NCI-H774 (cell line): Measurements from ENCODE around the gene POU2AF2.
"Not testable (repeated sequence)": the region's sequence is repeated elsewhere in the genome, so short reads cannot be mapped to it uniquely, and the experiment has no call there.

ENCODE experiments used
- DNase-seq: peaks from one replicate; lab custom pipeline; 2025; lab: John Stamatoyannopoulos, UW

The POU2AF2 gene

DNA sequence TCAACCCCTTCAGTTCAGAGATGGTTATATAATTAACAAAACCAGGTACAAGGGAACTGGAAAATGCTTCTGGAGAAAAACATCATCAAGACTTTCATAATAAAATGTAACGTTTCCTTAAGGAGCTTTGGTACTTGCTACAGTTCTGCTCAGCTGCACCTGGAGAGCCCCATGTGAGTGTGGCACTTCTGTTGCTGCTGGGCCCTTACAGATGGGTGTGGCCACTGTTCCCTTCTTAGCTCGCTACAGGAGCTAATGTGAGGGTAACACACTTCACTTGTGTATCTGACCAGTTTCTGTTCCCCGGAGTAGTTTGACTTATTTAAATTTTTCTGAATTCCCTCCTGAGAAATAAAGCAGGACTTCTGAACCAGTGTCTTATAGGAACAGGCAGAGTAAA is 56.8 kb downstream of the POU2AF2 start:
- no peak for DNase-seq

DNA sequence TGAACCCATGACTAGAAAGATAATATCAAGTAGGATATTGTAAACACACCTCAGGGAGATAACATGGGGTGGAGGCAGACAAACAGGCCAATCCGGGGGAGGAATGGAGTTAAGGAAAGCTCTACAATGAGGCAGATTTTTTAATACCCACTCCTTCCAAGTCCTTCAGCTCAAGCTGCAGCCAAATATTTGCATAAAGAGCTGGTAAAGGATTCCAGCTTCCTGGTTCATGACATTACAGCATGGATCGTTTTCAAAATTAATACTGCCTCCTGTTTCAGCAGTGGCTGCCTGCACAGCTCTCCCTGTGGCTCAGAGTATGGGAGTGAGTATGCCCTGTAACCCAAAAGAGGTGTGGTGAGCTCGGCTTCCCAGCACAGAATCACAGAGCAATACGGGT is 57.9 kb downstream of the POU2AF2 start:
- DNase-seq, result peak; percentile 44

DNA sequence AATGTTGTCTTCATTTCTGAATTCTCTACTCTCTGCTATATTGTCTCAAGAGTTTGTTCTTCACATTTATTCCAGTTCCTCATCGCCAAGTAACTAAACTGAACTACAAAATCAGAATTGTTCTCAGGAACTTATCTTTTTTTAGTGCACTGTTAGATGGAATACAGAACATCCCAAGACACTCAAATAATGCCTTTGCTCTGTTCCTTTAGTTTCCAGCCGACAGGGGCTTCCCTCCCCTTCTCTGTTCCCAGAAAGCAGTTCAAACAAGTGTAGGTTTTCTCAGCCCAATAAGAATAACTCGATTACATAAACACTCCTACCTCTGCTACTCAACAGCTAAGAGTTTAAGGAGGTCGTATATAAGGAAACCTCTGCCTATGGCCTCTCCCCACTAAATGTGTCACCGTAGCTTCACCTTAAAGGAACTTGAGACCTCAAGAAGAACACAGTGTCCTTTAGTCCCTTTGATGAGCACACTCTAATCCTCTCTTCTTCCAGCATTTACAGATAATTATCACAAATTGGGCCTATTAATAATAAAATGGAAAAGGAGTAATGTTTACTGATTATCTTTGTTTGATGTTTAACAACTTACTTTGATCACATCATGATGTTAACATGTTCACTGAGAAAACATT is 59.8 kb downstream of the POU2AF2 start:
- DNase-seq, result no peak

DNA sequence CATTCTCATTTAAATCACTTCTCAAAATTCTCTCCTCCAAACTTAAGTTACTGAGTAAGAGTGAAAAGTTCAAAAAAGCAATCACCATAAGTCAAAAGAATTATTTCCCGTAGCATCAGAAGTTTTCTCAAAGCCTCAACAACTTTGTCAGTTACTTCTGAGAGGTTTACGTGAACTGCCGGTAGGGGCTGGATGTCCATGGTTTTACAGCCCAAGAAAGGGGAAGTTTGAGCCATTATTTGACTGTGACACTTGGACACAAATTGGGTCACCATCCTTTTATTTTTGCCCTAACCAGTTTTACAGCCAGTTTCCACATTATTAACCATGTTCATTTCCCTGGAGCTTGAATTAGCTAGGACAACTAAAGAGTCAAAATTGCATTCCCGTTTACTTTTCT is 60.4 kb downstream of the POU2AF2 start:
- no peak for DNase-seq

DNA sequence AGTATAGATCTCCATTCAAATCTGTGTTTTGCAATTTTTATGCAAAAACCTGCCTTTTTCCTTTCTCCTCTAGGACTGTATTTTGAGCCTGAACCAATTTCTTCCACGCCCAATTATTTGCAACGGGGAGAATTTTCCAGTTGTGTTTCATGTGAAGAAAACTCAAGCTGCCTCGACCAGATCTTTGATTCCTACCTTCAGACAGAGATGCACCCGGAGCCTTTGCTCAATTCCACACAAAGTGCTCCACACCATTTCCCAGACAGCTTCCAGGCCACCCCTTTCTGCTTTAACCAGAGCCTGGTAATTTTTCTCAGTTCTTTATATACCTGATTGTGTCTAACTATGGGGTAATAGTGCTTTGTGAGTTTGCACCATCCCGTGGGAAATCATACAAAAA is 60.8 kb downstream of the POU2AF2 start:
- no peak for DNase-seq

DNA sequence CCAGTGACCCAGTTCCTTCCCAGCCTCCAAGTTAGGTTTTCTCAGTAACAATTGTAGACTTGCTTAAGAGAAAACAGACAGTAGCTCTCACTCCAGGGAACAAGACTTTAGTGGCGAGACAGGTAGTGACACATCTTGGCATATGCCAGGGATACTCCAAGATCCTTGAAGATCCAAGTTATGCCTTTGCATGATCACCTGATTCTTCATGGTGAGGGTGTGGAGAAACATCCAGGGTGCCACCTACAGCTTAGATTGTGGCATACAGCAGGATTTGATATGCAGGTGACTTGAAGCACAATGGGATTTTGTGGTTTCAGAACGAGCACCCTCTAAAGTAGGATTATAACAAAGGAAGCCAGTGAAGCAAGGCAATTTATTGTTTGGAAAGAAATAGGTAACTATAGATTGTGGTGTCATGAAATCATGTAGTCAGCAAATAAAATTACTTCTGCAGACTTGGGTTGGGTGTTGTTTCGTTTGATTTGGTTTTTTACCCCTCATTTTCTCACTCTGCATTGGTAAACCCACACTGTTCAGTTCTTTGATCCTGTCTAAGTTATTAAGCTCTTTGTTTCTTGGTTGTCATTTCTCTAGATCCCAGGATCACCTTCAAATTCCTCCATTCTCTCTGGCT is 62.1 kb downstream of the POU2AF2 start:
- DNase-seq, result no peak

DNA sequence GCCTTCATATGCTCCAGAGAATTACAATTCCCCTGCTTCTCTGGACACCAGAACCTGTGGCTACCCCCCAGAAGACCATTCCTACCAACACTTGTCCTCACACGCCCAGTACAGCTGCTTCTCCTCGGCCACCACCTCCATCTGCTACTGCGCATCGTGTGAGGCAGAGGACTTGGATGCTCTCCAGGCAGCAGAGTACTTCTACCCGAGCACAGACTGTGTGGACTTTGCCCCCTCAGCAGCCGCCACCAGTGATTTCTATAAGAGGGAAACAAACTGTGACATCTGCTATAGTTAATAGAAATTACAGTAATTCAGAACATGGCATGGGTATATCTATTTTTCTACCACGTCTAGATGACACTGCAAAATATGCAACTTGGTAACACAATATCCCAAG is 62.6 kb downstream of the POU2AF2 start:
- peak; percentile 25 for DNase-seq

DNA sequence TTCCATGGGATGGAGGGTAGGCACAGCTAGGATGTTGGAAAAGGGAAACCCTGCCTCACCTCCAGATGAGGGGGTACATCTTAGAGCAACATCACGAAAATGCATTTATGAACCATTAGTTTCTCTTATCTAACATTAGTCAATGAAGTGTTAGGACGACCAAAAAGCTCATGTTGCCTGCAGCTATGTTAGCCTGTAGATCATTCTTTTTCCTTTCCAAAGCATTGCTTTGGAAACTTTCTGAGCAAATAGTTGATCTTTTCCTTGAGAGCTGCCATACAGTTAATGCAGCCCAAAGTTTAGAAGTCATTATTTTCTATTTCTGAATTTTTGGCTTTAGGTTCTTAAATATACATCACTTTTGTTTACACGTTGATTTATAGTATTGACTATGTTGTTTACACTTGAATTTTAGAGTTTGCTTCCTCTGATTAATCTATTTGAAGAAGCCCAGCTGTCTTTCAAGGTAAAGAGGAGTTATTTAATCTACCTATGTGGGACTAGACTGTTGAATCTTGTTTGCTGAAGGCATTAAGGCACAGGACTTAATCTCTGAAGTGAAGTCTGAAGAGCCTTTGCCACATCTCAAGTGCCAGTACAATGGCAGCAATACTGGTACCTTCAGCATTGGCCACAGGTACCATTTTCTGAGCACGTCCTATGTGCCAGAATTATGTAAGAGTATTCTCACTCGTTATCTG is 63.8 kb downstream of the POU2AF2 start:
- DNase-seq, result no peak

DNA sequence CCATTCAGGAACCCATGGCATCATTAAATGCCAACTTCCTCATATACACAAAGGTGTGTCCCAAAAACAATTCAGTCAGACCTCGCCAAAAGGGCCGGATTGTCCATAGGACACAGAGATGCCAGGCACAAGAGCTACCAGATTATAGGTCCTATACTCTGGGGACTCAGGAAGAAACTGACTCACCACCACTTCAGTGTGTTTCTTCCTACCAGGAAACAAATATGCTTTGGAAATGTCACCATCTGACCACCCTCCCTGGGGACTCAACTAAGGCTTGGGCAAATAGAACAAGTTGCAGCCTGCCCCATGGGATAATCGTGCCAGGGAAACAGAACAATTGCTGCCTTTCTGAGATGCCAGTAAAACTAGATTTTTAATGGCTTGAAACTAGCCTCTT is 64.6 kb downstream of the POU2AF2 start:
- DNase-seq, result peak; percentile 56

DNA sequence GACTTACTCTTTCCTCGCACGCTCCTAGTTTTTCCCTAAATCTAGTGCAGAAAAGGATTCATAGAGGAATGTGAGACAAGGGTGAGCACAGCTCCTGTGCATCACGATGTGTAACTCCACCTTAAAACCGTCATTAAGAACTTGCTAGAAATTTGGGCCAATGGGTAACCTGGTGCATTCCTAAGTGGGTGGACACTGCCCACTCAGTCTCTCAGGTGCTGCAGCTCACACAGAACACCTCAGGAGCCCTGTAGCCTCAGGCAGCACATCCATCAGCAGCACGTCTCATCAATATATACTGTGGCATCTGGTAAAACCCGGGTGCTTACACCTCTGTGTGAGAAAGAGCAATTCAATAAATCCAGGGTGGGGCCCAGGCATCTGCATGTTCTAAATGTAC is 65.2 kb downstream of the POU2AF2 start:
- no peak for DNase-seq

DNA sequence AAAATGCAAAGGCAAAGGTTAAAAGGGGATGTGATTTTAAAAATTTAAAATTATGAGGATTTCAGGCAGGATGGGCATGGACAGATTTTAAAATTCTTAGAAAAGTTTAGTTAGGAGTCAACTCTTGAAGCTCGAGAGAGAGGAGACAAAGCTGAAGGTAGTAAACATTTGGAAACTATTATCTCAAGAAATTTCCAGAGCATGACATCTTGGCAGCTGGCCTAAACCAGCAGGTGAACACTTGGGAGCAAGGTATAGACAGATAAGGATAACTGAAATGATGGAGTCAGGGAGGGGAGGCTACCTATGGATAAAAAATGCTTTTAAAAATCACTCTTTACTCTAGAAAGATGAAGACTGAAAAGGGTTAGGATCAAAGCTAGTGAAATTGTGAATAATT is 66.6 kb downstream of the POU2AF2 start:
- DNase-seq, result no peak

DNA sequence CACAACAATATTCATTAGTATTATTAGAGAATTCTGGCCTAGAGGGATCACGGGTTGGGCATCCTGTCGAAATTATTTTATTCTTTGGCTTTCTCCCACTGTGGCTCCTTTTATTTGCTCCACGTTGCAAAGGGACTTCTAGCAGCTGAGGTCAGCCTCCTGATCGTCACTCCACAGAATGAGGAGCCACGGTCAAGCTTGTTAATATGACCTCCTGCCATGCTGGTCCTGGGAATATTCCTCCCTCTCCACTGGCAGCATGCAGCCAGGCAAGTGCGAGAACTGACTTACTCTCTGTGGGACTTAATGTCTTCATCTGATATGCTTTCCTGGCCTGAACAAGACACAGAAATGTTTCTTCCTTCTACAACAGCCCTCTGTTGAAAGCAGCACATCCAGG is 73.8 kb downstream of the POU2AF2 start:
- no peak for DNase-seq

DNA sequence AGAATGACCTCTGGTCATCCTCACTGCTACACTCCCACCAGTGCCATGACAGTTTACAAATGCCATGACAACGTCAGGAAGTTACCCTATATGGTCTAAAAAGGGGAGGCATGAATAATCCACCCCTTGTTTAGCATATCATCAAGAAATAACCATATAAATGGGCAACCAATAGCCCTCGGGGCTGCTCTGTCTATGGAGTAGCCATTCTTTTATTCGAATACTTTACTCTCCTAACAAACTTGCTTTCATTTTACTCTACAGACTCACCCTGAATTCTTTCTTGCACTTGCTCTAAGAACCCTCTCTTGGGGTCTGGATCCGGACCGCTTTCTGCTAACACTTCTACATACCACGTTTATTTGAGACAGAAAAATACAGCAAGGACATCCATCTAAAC is 74.7 kb downstream of the POU2AF2 start:
- not testable (repeated sequence) for DNase-seq

DNA sequence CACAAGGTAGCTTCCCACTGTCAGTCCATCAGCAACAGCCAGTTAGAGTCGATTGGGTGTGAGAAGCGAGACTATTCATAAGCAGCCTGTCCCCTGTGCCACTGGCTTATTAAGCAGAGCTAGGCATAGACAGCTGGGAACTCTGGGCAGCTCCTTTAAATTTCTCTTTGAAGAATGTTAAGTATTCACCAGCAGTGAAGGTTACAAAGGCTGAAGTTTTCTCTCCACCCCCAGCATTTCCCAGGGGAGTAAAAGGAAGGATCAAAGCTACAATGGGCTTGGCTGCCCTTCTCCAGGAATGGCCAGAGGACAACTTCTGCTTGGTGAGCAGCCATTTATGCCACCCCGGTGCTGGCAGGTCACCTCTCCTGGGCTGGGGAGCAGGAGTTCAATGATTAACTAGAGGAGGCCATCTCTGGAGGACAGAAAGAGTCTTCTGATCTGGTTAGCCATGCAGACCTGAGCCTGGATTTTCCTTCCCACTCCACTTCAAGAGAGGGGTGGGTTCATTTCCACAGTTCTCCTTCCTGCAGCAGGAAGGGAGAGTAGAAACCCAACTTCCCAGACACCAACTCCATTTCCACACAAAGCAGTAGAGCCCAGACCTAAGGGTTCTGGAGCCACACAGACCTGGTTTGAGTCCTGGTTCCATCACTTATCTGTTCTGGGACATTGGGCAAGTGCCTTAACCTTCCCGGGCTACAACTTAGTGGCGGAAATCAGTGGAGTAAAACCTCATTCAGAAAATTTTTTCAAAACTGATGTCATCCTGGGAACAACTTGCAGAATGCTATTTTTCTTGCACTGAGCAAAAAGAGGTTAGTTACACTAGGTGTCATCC is 75.4 kb downstream of the POU2AF2 start:
- DNase-seq, result no peak

DNA sequence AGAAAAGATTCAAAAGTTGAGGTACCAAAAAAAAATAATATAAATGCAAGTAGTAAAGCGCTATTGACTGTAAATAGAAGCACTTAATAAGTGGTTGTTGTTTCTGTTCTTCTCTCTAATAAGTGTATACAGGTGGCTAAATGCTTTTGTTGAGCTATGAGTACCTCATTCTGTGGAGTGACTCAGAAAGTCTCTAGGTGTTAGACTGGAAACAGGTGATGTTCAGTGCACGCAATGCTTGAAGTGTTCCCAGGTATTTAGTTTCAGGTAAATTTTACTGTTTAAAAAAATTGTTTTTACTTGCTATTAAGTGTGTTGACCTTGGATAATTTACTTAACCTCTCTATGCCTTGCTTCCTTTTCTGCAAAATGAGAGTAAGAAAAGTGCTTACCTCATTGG is 77.0 kb downstream of the POU2AF2 start:
- DNase-seq, result peak; percentile 35

DNA sequence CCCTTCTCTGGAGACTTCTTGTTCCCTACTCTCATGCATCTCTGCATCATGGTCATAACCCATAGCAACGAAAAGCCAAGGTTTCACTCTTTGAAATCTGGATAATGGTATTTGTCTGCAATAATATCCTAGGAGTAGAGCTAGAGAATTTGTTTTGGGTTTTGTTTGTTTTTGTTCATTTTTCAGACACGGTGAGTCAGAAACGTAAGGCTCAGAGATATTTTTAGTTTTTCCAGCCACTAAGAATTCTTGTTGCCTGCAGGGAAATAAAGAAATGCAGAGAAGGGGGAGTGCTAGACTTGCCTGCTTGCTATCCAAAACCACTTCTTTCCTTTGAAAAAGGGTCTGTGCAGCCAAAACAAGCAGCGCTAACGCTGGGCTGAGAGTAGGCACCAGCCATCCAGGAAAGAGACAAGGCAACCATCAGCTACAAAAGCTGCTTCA is 78.8 kb downstream of the POU2AF2 start:
- DNase-seq, result no peak

DNA sequence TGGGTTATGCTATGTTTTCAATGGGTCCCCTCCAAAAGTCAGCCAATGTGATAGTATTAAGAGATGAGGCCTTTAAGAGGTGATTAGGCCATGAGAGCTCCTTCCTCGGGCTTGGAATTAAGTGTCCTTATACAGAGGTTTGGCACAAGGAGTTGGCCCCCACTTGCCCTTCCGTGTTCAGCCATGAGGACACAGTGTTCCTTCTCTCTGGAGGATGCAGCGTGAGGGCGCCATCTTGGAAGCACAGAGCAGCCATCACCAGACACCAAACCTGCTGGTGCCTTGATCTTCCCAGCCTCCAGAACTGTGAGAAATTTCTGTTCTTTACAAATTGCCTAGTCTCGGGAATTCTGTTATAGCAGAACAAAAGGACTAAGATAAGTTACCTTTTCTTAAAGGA is 79.7 kb downstream of the POU2AF2 start:
- no peak for DNase-seq

DNA sequence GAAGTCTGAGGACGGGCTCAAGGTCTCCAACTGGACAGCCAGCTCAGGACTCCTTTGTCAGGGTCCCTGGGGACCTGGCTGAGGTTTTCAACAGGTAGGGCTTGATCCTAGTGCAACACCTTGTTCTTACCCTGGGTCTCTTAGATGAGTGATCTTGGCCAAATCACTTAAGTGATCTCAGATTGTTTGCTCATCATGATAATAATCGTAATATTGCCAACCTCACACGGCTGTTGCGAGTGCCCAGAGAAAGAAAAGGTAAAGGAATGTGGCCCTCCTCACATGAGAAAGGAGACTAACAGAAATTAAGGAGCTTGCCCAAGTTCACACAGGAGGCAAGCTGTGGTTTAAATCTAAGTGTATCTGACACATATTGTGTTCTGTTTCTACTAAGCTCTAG is 81.3 kb downstream of the POU2AF2 start:
- no peak for DNase-seq

DNA sequence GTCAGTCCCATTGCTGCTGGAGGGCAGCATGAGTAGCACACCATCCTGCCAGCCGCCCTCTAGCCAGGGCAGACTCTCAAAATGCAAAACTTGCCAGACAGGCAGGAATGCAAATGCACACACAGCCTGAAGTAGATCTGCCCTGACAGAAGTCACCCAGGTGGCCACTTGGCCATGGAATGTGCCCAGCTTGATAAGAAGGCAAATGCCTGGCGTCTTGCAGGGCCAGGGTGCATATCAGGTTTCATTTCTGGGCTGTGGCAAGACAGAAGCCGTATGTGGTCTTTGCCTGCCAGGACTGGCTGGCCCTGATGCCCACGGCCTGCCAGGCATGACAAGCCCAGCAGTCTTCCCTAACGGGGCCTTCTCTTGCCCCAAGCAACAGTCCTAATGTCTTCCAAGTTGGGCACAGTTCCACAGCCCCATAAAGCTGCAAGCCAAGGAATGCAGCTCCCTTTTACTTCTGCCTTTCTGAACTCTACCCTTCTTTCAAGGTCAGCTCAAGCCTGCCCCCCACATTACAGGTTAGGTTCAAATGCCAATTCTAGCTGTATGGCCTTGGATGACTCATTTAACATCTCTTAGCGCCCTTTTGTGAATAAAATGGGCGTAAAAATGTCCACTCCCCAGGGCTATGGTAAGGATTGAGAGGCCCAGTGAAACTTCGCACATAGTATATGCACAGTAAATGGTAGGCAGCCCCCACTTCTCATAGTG is 82.5 kb downstream of the POU2AF2 start:
- no peak for DNase-seq

DNA sequence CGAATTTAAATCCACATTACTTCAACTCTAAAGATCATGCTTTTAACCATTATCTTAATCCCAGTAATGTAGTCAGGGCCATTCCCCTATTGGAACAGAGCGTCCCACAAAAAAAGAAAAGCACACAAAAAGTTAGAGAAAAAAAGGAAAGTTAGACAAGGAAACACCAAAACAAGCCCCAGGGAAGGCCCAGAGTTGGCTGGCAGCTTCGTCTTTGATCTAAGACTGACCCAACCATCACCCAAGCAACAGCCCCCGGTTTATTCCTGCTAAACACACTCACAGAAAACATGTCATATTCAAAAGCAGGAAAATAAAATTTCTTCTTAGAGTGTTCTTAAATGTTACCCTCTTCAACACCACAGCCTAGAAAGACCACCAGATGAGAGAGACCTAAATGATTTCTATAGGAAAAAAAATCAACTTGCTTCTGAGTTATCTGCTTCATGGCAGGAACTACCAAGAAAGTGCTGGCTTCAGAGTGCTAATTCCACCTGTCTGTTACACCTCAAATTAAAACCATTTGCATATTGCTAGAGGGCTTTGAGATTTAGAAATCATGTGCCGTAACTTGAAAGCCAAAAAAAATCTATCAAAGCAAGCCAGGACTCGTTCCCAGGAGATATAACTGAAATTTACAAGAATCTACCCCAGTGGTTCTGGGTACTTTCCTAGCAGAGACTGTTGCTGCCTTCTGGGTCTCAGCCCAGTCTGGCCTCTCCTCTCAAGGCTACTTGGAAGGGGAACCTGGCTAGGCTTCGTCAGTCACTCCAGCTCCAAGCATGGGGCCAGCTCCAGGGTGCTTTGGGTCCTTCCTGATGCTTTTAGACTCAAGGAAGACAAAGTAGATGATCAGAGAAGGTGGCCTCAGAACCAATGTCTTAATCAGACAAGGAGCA is 84.0 kb downstream of the POU2AF2 start:
- no peak for DNase-seq
